SHP77 treated with DMSO at 0.1 percent for 48 hours (cell line): Measurements from ENCODE around the gene CHKA.

Experiments used
- DNase-seq: peaks from one replicate; lab custom pipeline; 2025; lab: John Stamatoyannopoulos, UW

Gene CHKA

DNA sequence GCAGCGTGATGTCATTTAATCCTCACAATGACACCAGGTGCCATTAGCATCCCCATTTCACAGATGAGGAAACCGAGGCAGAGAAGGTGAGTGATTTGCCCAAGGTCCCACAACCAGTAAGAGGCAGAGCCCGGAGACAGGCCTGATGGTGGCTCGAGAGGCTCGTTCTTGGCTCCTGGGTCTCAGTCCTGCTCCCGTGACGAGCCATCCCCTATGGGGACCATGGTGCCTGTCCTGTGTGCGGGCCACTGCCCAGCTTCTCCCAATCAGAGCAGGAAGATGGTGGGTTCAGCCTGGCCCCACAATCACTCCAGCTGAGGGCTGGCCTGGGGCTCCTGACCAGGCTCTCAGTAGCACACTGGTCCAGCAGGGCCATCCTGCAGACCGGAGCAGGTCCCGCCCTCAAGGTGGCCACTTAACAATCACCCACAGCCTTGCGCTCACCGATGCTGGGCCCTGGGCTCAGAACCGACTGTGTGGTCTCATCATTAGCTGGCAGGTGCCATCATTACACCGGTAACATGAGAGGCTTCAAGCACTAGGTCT lies 107.5 kb downstream of the CHKA start:
- DNase-seq, result no peak

DNA sequence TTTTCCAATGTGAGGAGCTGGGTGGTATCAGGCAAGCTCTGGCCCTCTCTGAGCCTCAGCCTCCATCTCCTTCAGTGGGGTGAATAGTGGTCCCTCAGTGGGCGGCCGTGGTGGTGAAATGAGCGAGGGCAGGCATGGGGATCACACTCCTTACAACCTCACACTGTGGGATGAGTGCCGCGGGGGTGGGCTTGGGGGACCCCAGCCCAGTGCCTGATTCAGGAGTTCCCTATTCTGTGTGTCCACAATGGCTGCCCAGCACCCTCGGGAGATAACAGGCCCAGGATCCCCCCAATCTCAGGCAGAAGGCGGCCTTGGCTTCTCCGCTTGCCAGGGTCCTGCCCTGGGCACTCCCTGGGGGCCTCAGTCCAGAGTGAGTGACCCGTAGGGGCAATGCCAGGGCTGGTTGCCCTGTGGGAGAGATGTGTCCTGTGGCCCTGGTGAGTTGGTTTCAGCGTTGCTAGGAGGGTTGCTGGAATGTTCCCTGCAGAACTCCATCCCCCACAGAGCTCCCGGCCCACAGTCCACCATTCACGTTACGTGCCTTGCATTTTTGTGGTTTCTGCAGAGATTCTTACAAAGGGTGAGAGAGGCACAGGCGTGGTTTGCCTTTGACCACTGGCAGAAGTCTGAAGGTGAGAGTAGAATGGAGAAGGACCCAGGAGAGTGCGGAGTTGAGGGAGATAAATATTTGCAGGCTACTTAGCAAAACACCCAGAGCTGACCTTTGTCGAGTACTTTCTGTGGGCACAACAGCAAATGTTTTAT lies 108.2 kb downstream of the CHKA start:
- no peak for DNase-seq

- no peak for DNase-seq
These were observed 108.9 kb downstream of the CHKA start for GRCh38 chr11:68012044-68012842.

- no peak for DNase-seq
These were observed 109.9 kb downstream of the CHKA start for GRCh38 chr11:68011051-68011943.

GRCh38 chr11:68010090-68011041 lies 110.8 kb downstream of the CHKA start, which contains the start of gene ALDH3B1:
ALDH3B1 (plus strand) TSS chr11:68010327; CDS start chr11:68015298, 4,971 bp downstream.
- peak; percentile 43 for DNase-seq

DNA sequence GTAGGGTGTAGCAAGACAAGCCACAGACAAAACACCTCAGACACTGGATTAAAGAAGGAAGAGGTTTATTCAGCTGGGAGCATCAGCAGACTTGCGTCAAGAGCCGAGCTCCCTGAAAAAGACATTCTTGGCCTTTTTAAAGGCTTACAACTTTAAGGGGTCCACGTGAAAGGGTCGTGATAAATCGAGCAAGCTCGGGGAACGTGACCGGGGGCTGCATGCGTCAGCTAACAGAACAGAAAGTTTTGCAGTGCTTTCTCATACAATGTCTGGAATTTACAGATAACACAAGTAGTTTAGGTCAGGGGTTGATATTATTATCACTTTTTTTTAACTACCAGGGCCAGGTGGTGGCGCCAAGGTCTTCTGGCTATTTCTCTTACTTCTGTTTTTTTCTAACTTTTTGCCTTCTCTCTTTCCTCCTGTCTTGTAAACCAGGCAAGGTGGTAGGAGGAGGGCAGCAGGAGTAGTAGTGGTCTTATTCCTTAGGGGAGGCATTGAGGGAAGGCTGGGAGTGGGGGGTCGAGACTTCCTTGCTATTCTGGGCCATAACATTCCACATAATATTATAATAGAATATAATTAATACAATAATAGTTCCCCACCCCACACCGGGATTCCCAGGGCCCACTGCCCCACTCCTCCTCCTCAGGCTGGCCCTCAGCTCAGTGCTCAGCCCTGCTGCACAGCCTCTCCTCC lies 111.6 kb downstream of the CHKA start:
- no peak for DNase-seq

GRCh38 chr11:68008381-68009337 lies 112.5 kb downstream of the CHKA start:
- peak; percentile 36 for DNase-seq

GRCh38 chr11:68007498-68008380 lies 113.4 kb downstream of the CHKA start:
- DNase-seq, result no peak

GRCh38 chr11:68006606-68007166 lies 114.5 kb downstream of the CHKA start:
- no peak for DNase-seq

- no peak for DNase-seq
These were observed 116.4 kb downstream of the CHKA start for GRCh38 chr11:68004551-68005335.

DNA sequence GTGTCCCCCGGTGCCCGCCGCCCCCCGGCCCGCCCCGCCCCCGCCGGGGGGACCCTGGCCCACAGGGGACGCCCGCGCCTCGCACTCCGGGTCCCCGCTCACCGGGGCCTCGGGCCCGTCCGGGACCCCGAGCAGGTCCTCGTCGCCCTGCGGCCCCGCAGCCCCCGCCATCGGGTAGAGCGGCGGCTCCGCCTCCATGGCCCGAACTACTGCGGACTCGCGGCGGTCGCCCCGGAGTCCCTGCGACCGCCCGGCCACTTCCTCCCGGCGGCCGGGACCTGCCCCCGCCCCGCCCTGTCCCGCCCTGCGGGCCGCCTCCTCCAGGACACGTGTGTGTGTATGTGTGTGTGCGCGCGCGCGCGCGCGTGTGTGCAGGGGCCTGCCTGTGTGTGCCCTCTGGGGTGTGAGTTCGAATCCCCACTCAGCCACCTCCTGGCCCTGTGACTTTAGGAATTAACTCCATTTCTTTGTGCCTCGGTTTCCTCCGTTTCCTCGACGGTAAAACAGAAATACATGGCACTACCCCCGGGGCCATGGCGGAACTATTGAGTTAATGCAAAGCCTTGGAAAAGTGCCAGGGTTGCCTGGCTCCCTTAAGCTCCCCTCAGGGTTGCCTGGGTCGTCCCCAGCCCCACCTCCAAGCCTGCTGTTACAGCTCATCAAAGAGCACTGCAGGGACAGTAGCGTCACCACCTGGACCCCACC lies 117.2 kb downstream of the CHKA start, which contains the start of gene UNC93B1:
Gene UNC93B1, minus strand, starts transcription at position 252 of the 705 bp plus-strand sequence. Its CDS starts 54 bp downstream, at position 198.
- DNase-seq, result peak; percentile 20

DNA sequence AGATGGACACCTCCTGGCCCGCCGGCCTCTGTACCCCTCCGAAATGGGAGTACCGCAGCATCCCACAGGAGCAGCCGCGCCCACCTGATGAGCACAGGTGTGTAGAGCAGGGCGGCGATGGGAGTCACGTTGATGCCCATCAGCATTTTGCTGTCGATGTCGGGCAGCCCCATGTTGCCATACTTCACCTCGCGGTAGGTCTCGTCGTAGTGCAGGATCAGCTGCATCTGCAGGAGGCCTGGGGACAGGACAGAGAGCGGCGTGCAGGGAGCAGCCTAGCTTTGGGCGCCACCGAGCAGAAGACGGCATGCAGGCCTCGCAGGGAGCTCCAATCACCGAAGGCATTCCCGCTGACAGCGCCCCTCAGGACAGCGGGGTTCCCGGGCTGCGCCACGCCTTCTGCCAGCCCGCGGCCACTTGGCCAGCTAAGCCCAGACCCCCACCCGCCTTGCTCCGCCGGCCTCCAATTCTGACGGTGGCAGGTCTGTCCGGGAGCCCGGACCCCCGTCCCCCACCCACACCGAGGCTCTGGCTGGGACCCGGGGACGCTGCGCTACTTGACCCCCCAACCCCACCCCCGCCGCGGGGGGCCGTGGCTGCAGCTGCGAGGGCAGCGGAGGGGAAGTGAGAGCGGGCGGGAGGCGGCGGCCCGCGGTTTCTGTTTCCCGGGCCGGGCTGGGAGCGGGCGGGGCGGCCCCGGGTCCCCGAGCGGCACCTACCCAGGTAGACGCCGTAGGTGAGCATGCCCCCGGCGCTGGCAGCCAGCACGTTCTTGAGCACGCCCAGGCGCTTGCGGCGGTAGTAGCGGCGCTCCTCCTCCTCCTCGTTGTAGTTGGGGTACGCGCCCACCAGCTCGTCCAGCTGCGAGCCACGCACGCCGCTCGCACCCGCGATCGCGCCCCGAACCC lies 118.0 kb downstream of the CHKA start:
- no peak for DNase-seq
